HG03095 (cell line): ENCODE measurements around the gene CDX1.

ENCODE experiments used
- ATAC-seq: cut with Tn5 transposase; IDR thresholded peaks from one replicate; pipeline ENCODE4 v1.9.1; 2021; ENCODE audit warnings: moderate library complexity; ENCODE audit not compliant: unreplicated experiment

The CDX1 gene

DNA sequence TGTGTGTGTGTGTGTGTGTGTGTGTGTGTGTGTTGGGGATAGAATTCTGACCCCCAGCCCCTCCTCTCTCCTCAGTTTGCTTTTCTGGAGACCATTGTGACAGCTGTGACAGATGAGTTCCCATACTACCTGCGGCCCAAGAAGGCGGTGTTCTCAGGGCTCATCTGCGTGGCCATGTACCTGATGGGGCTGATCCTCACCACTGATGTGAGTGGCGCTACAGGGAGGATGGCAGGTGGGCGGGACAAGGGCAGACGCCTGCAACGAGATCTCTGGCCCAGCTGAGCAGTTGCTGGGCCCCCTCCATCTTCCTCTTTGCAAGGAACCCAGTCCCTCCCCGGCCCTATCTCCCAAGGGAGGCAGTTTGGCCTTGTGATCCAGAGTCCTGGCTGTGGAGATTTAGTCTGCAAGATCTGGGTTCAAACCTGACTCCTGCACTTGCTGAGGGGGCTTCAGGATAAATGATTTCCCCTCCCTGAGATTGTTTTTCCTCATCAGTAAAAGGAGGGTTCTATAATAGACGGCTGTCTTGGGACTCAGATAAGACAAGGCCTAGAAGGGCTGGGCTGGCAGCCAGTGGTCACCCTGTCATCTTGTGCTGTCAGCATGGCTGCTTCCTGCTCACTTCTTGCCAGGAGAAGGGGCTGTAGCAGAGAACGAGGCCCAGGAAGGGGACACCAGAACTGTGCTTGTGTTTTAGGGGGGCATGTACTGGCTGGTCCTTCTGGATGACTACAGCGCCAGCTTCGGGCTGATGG, 37.4 kb downstream of the CDX1 start:
- ATAC-seq, result no peak

- ATAC-seq, result no peak
Observed at GRCh38 chr5:150204590-150204960, 38.0 kb downstream of the CDX1 start.

- ATAC-seq, result no peak
Observed at GRCh38 chr5:150206098-150206778, 39.7 kb downstream of the CDX1 start.

DNA sequence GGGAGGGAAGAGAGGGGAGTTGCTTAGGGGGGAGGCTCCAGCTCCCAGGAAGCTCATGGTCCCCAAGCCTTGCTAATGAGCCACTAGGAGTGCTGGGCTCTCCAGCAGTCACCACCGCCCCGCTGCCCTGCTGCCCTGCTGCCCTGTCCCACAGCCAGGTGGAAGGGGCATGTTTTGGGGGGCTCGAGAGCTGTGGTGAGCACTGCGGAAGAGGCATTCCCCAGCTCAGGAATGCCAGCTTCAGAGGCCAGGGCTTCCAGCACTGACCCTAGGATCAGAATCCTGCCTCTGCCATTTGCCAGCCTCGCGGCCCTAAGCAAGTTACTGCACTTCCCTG, 40.2 kb downstream of the CDX1 start:
- ATAC-seq, result no peak

DNA sequence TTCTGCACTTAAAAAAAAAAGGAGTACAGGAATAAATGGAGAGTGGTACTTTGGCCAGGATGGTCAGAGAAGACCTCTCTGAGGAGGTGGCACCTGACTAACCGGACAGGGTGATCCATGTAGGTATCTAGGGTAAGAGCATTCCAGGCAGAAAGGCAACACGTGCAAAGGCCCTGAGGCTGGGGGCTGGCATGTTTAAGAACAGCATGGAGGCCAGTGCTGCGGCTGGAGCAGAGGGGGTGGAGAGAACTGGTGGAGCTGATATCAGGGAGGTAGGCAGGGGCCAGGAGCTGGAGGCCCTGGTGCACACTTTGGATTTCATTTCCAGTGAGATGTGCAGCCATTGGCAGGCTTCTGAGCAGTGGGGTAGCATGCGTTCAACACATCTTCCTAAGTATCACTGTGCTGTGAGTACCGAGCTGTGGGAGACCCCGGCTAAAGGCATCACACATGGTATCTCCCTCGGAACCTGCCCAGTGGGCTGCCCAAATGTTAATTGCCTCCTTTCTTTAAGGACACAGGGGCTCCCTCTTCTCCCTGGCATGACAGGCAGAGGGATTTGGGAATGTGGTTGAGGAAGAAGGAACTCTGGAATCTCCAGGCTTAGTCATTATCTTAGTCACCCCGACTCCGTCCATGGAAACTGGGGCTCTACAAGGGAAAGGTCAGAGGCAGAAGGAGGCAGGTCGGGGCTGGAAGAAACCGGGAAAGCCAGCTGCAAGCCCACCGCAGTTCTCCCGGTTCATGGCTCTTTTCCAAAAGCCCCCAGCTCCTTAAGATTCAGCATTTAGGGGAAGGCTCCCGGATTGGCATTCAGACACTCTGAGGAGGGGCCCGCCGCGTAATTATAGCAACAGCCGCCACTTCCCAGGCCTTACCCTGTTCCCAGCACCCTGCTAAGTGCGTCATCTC, 41.9 kb downstream of the CDX1 start:
- no peak for ATAC-seq

DNA sequence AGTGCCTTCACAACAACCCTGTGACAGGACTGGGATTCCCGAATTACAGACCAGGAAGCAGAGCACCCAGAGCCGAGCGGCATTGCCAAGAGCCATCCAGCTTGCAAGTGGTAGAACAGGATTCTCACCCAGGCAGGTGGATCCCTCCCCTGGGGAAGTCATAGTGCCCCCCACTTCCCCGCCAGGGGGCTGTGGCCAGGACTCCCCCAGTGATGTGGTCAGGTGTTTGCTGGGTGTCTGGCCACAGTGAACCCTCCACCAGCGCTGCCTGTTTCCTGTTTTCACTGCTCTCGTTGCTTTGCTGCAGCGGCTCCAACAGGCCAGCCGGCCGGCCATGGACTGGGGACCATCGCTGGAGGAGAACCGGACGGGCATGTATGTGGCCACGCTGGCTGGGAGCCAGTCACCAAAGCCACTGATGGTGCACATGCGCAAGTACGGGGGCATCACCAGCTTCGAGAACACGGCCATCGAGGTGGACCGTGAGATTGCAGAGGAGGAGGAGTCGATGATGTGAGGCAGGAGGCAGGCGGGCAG, 42.6 kb downstream of the CDX1 start:
- no peak for ATAC-seq

GRCh38 chr5:150210644-150211043, 44.1 kb downstream of the CDX1 start:
- no peak for ATAC-seq

DNA sequence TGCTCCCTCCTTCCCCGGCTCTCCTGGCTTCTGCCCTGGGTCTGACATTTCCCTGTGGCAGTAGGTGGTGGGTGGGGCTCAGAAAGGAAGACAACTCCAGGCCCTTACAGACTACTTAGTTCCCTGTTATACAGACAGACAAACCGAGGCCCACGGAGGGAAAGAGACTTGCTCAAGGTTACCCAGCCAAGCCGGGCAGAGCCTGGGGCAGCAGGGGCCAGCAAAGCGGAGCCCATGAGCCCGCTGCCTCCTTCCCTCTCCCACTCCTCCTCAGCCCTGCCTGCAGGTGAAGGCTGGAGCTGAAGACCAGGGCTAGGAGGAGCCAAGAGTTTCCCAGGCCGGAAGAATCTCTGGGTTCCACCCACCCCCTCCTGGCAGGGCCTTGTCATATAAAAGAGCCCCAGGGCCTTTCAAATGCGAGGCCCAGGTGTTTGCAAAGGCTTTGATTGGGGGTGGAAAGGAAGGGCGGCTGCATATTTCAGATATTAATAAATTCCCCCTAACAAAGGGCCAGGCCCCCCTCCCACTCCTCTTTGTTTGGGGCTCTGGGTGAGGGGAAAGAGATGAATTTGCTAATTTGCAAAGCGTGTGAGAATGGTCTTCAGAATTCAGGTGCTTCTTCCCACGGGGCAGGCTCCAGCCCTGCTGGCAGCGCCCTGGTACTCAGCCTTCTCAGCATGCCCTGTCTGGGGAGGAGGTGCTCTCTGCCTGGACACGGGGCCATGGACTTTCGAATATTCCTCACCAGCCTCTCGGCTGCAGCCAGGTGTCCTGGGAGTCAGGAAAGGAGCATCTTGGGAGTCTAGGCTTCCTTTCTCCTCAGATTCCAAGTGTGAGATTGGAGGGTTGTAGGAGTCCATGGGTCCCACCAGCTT, 44.8 kb downstream of the CDX1 start:
- no peak for ATAC-seq

- no peak for ATAC-seq
Observed at GRCh38 chr5:150213530-150213929, 47.0 kb downstream of the CDX1 start.

DNA sequence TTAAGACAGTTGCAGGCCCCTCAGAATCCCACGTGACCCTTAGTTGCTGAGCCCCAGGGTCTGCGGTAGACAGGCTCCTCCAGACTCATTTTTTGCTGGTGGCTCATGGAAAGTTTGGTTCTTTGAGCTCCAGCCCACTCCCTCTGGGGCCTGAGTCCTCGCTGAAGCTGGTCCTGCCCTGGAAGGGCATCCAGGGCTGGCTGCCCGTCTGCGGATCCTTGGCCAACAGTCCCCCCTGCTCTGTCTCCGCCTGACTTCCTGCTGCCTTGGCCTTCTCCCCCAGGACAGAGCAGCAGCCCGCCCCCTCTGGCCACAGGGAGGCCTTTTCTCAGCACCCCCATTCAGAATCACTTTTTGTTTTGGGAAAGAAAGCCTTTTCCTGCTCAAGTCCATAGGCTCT, 47.7 kb downstream of the CDX1 start:
- ATAC-seq, result no peak

GRCh38 chr5:150215979-150216944, 49.7 kb downstream of the CDX1 start:
- no peak for ATAC-seq

- no peak for ATAC-seq
Observed at GRCh38 chr5:150217038-150217437, 50.5 kb downstream of the CDX1 start.

GRCh38 chr5:150217873-150218692, 51.5 kb downstream of the CDX1 start:
- ATAC-seq, result peak; percentile 80

GRCh38 chr5:150218693-150219035, 52.1 kb downstream of the CDX1 start:
- no peak for ATAC-seq

DNA sequence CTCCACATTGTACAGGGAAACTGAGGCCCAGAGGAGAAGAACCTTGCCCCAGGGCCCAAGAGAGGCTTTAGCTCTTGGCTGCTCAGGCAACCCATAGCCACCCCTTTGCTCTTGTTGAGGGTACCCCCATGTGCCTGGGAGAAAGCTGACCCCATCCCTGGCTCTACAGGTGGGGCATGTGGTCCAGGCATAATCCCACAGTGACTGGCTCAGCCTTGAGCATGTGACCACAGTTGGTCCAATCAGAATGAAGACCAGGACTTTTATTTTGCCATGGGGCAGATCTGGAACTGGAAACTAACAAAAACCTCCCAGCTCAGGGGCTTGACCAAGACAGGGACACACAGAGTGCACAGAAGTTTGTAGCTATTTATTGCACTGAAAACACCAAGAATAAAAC, 52.6 kb downstream of the CDX1 start:
- no peak for ATAC-seq

DNA sequence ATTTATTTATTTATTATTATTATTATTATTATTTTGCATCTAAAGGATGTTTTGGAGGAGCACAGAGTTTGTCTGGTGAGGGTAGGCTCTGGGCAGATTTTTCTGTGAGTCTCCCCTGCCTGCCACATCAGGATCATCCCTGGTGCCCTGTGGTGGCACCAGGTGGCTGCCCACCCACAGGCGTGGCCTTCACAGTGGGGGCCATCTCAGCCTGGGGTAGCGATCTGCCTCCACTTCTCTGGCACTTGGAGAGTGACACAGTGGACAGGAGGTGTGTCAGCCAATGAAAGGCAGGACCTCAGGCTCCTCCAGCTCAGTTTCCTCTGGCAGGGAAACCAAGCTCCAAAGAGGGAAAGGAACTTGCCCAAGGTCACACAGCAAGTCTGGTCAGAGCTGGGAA, 53.3 kb downstream of the CDX1 start:
- ATAC-seq, result no peak

DNA sequence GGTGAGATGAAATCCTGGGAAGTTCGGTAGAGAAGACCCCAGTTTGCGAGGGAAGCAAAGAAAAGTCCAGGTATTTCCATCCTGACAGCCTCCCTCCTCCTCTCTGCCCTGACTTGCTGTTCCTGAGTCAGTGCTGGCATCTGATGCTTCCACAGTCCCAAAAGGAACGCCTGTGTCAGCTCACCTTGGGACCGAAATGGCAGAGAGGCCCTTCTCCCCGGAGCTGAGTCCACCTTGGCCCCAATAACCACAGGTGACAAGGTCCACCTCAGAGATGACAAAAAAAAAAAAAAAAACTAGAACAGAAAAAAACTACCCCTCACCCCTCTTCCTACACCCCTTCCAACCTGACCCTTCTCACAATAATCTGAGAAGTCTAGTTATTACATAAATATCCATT, 54.9 kb downstream of the CDX1 start:
- no peak for ATAC-seq

GRCh38 chr5:150222906-150223305, 56.3 kb downstream of the CDX1 start:
- no peak for ATAC-seq

GRCh38 chr5:150223474-150223873, 56.9 kb downstream of the CDX1 start:
- ATAC-seq, result no peak
